B cell (primary cell): ENCODE results near the gene NSD1.

ENCODE experiments used
- EZH2 ChIP-seq: IDR thresholded peaks from 2 replicates; pipeline ENCODE4 v1.6.1; 2012; ENCODE audit warnings: borderline replicate concordance, low read depth, mild to moderate bottlenecking, moderate library complexity, low read length; ENCODE audit not compliant: insufficient read depth, poor library complexity, severe bottlenecking
- TF ChIP-seq, protein P1 (sequence below): fragments of 200-600 bp; IDR thresholded peaks from one replicate; pipeline ENCODE4 v1.8.0; 2022; ENCODE audit warnings: antibody characterized with exemption, mild to moderate bottlenecking

DNA sequence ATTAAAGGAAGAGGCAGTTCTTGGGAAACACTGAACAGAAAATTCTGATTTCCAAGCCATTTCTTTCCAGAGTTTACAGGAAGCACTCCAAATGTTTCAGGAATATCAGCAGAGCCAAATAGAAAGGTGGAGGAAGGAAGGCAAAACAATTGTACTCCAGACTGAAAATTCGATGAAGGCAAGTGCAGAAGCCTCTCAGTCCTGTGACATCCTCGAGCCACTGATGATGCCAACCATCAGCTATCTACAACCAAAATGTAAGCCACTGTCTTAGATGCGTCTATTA lies 215.7 kb downstream of the NSD1 start:
- TF ChIP-seq, protein P1, sequence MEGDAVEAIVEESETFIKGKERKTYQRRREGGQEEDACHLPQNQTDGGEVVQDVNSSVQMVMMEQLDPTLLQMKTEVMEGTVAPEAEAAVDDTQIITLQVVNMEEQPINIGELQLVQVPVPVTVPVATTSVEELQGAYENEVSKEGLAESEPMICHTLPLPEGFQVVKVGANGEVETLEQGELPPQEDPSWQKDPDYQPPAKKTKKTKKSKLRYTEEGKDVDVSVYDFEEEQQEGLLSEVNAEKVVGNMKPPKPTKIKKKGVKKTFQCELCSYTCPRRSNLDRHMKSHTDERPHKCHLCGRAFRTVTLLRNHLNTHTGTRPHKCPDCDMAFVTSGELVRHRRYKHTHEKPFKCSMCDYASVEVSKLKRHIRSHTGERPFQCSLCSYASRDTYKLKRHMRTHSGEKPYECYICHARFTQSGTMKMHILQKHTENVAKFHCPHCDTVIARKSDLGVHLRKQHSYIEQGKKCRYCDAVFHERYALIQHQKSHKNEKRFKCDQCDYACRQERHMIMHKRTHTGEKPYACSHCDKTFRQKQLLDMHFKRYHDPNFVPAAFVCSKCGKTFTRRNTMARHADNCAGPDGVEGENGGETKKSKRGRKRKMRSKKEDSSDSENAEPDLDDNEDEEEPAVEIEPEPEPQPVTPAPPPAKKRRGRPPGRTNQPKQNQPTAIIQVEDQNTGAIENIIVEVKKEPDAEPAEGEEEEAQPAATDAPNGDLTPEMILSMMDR, result no peak
- no peak for TF ChIP-seq EZH2
